T-cell (primary cell): ENCODE results near the gene LMF2. TPM values are rescaled to one million over a fixed set of nuclear protein-coding genes. Genes with fewer than 3 reads are reported as not detected.
A peak's percentile ranks its signal among the peaks of the same experiment; 100 is the strongest.
"Not testable (repeated sequence)": the region's sequence is repeated elsewhere in the genome, so short reads cannot be mapped to it uniquely, and the experiment has no call there.

ENCODE experiments used
- ATAC-seq, 4 experiments: fragments of 200-7000 bp in 3 of 4; fragments of 150-1000 bp in 1 of 4; cut with Tn5 transposase; replicated peaks in 1 of 4; 1 replicate in 3 of 4; 2 replicates in 1 of 4; pipeline ENCODE4 v1.10.0; 2021; ENCODE audit warnings: moderate library complexity in 3 of 4, mild to moderate bottlenecking in 2 of 4, moderate number of reproducible peaks in 1 of 4
- CTCF ChIA-PET, 2 donors: fragments of 300-600 bp; sonication (Branson Sonifier 250); formaldehyde crosslinking; loops; one replicate each; lab custom pipeline; 2022; ENCODE audit warnings: antibody characterized with exemption in 2 of 2; lab: Charles Lee
- POLR2A ChIA-PET, 2 donors: fragments of 300-600 bp; sonication (Branson Sonifier 250); formaldehyde crosslinking; loops; one replicate each; lab custom pipeline; 2022; ENCODE audit warnings: antibody characterized with exemption in 2 of 2; lab: Charles Lee
- DNase-seq, 35 experiments: peaks; one replicate each; pipeline versions ENCODE4 v3.0.0 to v3.0.0-alpha.2; 2013 to 2023
- H3K27ac ChIP-seq: one replicate; pipeline ENCODE4 v1.5.1; 2013; ENCODE audit warnings: low read length
- H3K27me3 ChIP-seq, 2 experiments: replicated peaks in 1 of 2; 1 replicate in 1 of 2; 2 replicates in 1 of 2; pipeline versions ENCODE4 v1.6.1 to v1.7.0; 2013; ENCODE audit warnings: low read length in 1 of 2, mixed read lengths in 1 of 2; ENCODE audit not compliant: control insufficient read depth in 2 of 2, insufficient read depth in 2 of 2; ENCODE audit errors: extremely low read depth in 1 of 2
- H3K36me3 ChIP-seq, 2 donors: 1 replicate in 1 of 2; 2 replicates in 1 of 2; pipeline versions ENCODE4 v1.6.1 to v1.7.0; 2013; ENCODE audit warnings: low read length in 1 of 2; ENCODE audit not compliant: control insufficient read depth in 2 of 2, insufficient read depth in 1 of 2; ENCODE audit errors: extremely low read depth in 1 of 2
- H3K4me1 ChIP-seq, 2 experiments: 1 replicate in 1 of 2; 2 replicates in 1 of 2; pipeline versions ENCODE4 v1.6.1 to v1.7.0; 2013; ENCODE audit warnings: low read length in 2 of 2, mixed read lengths in 1 of 2; ENCODE audit not compliant: insufficient read depth in 2 of 2, control insufficient read depth in 1 of 2; ENCODE audit errors: extremely low read depth in 1 of 2
- H3K4me3 ChIP-seq, 2 donors: 1 replicate in 1 of 2; 2 replicates in 1 of 2; pipeline versions ENCODE4 v1.5.1 to v1.7.0; 2013; ENCODE audit warnings: mild to moderate bottlenecking in 2 of 2, low read length in 1 of 2, moderate library complexity in 1 of 2; ENCODE audit not compliant: control insufficient read depth in 1 of 2; ENCODE audit errors: extremely low read depth in 1 of 2
- H3K9me3 ChIP-seq: 2 replicates; pipeline ENCODE4 v1.7.0; 2013
- H3K27ac Mint-ChIP-seq, 2 donors: one replicate each; pipeline ENCODE4 v1.8.0; 2020 to 2021; ENCODE audit warnings: mild to moderate bottlenecking in 2 of 2, mixed read lengths in 2 of 2
- H3K27me3 Mint-ChIP-seq, 2 donors: one replicate each; pipeline ENCODE4 v1.8.0; 2021 to 2022; ENCODE audit warnings: mixed read lengths in 2 of 2
- H3K36me3 Mint-ChIP-seq: one replicate; pipeline ENCODE4 v1.8.0; 2021; ENCODE audit warnings: mixed read lengths
- H3K4me1 Mint-ChIP-seq, 3 donors: one replicate each; pipeline ENCODE4 v1.8.0; 2020 to 2022; ENCODE audit warnings: mixed read lengths in 3 of 3, mild to moderate bottlenecking in 1 of 3
- H3K4me3 Mint-ChIP-seq, 3 donors: one replicate each; pipeline ENCODE4 v1.8.0; 2020 to 2022; ENCODE audit warnings: mild to moderate bottlenecking in 3 of 3, mixed read lengths in 3 of 3, moderate library complexity in 3 of 3
- H3K9me3 Mint-ChIP-seq, 3 donors: one replicate each; pipeline ENCODE4 v1.8.0; 2020 to 2022; ENCODE audit warnings: mixed read lengths in 3 of 3
- WGBS: methylation state at CpG from one replicate; pipeline ENCODE4 v1.1.5; 2013; ENCODE audit warnings: missing lambda C conversion rate; ENCODE audit not compliant: insufficient coverage; 5-methylcytosine and 5-hydroxymethylcytosine counted together
- total RNA-seq, 35 experiments: library from RNA in 6 of 35; stranded (reverse) in 6 of 35; fragments of 120-200 nt in 1 of 35; gene quantifications; one replicate each; pipeline versions ENCODE4 v1.2.1 to v1.2.4 and lab custom pipeline; 2013 to 2026

Gene LMF2
- total RNA-seq, 5 donors from 2014 or later (not counting 1 experiment from before 2014, with no cell fraction given): 90.5 to 188 (median 185) TPM

- no peaks in the 10 kb centered on the region for H3K36me3 ChIP-seq
- Mint-ChIP-seq H3K27me3 (no peaks in the 10 kb centered on the region), H3K9me3 (no peaks in the 10 kb centered on the region), H3K4me1 (peaks cover 43 to 63% (median 56%) of the 10 kb centered on the region in 3 donors), H3K4me3 (peak overlapping the region in 1 of 3 donors; percentile 17), H3K36me3 (no peaks in the 10 kb centered on the region), H3K27ac (peak overlapping the region; percentile 94 to 99)
- H3K27ac ChIP-seq: peak overlapping the region; percentile 98
- no peak for DNase-seq
- no peaks in the 10 kb centered on the region for H3K9me3 ChIP-seq
- ChIA-PET CTCF (interaction anchor here (0.7 to 4.4 kb wide), 3 partner anchors 8 to 15 kb away, joined by 5 to 70 read pairs (median 6); partner anchors contain the start of gene SCO2 (in 1 of the 2)), POLR2A (interaction anchor here (0.6 to 2.6 kb wide), 8 partner anchors 8 to 578 kb away, joined by 3 to 21 read pairs (median 8); partner anchors contain the start of genes LMF2 (in 1 of the 2), NCAPH2 (in 1 of the 2) and SCO2 (in 1 of the 2))
- no peak overlapping the region for H3K4me3 ChIP-seq
- peaks cover 5 to 40% of the 10 kb centered on the region in 2 experiments for H3K4me1 ChIP-seq
- WGBS: no CpG with 5 or more reads among the region's 10 CpGs
- H3K27me3 ChIP-seq: no peaks in the 10 kb centered on the region
- no peak for ATAC-seq
Observed at GRCh38 chr22:50540381-50540780, 32.9 kb upstream of the LMF2 start.

- H3K27ac ChIP-seq: peak overlapping the region; percentile 98
- Mint-ChIP-seq H3K4me3 (peak overlapping the region; percentile 9 to 50 (median 25)), H3K36me3 (no peaks in the 10 kb centered on the region), H3K27me3 (no peaks in the 10 kb centered on the region), H3K9me3 (no peaks in the 10 kb centered on the region), H3K4me1 (peaks cover 47 to 69% (median 64%) of the 10 kb centered on the region in 3 donors), H3K27ac (peak overlapping the region; percentile 82 to 99)
- H3K9me3 ChIP-seq: no peaks in the 10 kb centered on the region
- no peak for DNase-seq
- peaks cover 6 to 23% of the 10 kb centered on the region in 2 experiments for H3K4me1 ChIP-seq
- no peaks in the 10 kb centered on the region for H3K27me3 ChIP-seq
- POLR2A ChIA-PET: no interaction called here
- no peaks in the 10 kb centered on the region for H3K36me3 ChIP-seq
- WGBS: 97% methylated on average over 12 of the region's 13 CpGs
- no peak for ATAC-seq
- CTCF ChIA-PET: interaction anchor here in 1 of 2 donors (4.4 kb wide), 1 partner anchor 12 kb away, joined by 70 read pairs; the partner anchor contains the start of gene SCO2
- H3K4me3 ChIP-seq: no peak overlapping the region
Observed at GRCh38 chr22:50537765-50538164, 30.3 kb upstream of the LMF2 start.

GRCh38 chr22:50536226-50536625 is 28.7 kb upstream of the LMF2 start:
- WGBS: 64% methylated on average over 1 of the region's 3 CpGs
- POLR2A ChIA-PET: no interaction called here
- Mint-ChIP-seq H3K36me3 (no peaks in the 10 kb centered on the region), H3K4me1 (peaks cover 48 to 60% (median 53%) of the 10 kb centered on the region in 3 donors), H3K4me3 (no peak overlapping the region), H3K9me3 (no peaks in the 10 kb centered on the region), H3K27me3 (no peaks in the 10 kb centered on the region), H3K27ac (peak overlapping the region in 1 of 2 donors; percentile 99)
- no peaks in the 10 kb centered on the region for H3K9me3 ChIP-seq
- no peak overlapping the region for H3K4me3 ChIP-seq
- H3K36me3 ChIP-seq: no peaks in the 10 kb centered on the region
- H3K4me1 ChIP-seq: peaks cover 12 to 36% of the 10 kb centered on the region in 2 experiments
- H3K27ac ChIP-seq: no peak overlapping the region
- ATAC-seq: no peak
- H3K27me3 ChIP-seq: no peaks in the 10 kb centered on the region
- DNase-seq: no peak
- CTCF ChIA-PET: interaction anchor here (0.6 to 1.6 kb wide), 3 partner anchors 11 to 84 kb away, joined by 3 to 6 read pairs (median 5); partner anchors contain the start of gene SCO2 (in 2 of the 2)

DNA sequence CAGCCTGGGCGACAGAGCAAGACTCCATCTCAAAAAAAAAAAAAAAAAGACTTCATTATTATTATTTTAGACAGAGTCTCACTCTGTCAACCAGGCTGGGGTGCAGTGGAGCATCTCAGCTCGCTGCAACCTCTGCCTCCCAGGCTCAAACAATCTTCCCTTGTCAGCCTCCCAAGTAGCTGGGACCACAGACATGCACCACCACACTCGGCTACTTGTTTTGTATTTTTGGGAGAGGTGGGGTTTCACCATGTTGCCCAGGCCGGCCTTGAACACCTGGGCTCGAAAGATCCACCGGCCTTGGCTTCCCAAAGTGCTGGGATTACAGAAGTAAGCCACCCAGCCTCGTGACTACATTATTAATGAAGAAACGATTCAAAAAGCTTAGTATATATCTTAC is 27.6 kb upstream of the LMF2 start:
- Histone ChIP-seq H3K4me3 (no peak overlapping the region), H3K27ac (no peak overlapping the region), H3K36me3 (no peaks in the 10 kb centered on the region), H3K27me3 (peaks cover 0 to 4% of the 10 kb centered on the region in 2 experiments), H3K4me1 (peaks cover 14 to 43% of the 10 kb centered on the region in 2 experiments), H3K9me3 (no peaks in the 10 kb centered on the region)
- H3K4me3 Mint-ChIP-seq: no peak overlapping the region
- CTCF ChIA-PET: interaction anchor here in 1 of 2 donors (1.6 kb wide), 1 partner anchor 9 kb away, joined by 5 read pairs; the partner anchor contains the start of gene SCO2
- peaks cover 39 to 52% (median 46%) of the 10 kb centered on the region in 3 donors for H3K4me1 Mint-ChIP-seq
- WGBS: 100% methylated on average over 1 of the region's 8 CpGs
- DNase-seq (no peak), ATAC-seq (no peak)
- no peaks in the 10 kb centered on the region for H3K9me3 Mint-ChIP-seq
- peak overlapping the region in 1 of 2 donors; percentile 48 for H3K27ac Mint-ChIP-seq
- POLR2A ChIA-PET: interaction anchor here (0.6 to 0.7 kb wide), 3 partner anchors 25 to 90 kb away, joined by 3 to 9 read pairs (median 6); no protein-coding TSS in a partner anchor
- no peaks in the 10 kb centered on the region for H3K27me3 Mint-ChIP-seq
- H3K36me3 Mint-ChIP-seq: no peaks in the 10 kb centered on the region

- H3K4me3 ChIP-seq, ATAC-seq, H3K27me3 Mint-ChIP-seq, H3K36me3 Mint-ChIP-seq, H3K27me3 ChIP-seq, H3K36me3 ChIP-seq, H3K9me3 ChIP-seq, CTCF ChIA-PET, H3K27ac ChIP-seq, DNase-seq, H3K9me3 Mint-ChIP-seq: not testable (repeated sequence)
- H3K4me3 Mint-ChIP-seq: peak overlapping the region; percentile 13 to 38 (median 34)
- POLR2A ChIA-PET: interaction anchor here in 1 of 2 donors (0.7 kb wide), 1 partner anchor 48 kb away, joined by 6 read pairs; no protein-coding TSS in a partner anchor
- peak overlapping the region; percentile 75 to 92 for H3K27ac Mint-ChIP-seq
- H3K4me1 Mint-ChIP-seq: peaks cover 29 to 43% (median 36%) of the 10 kb centered on the region in 3 donors
- H3K4me1 ChIP-seq: peaks cover 12 to 42% of the 10 kb centered on the region in 2 experiments
- WGBS: 90% methylated on average over 8 of the region's 21 CpGs
Observed at GRCh38 chr22:50533856-50534711, 26.6 kb upstream of the LMF2 start.
